Liver (tissue), 3 donors: ENCODE measurements around the gene HES4.

ENCODE experiments used
- FOXA1 ChIP-seq: IDR thresholded peaks from 2 replicates; pipeline ENCODE4 v1.6.1; 2016; ENCODE audit warnings: antibody characterized with exemption
- FOXA2 ChIP-seq: IDR thresholded peaks from 2 replicates; pipeline ENCODE4 v1.6.1; 2016; ENCODE audit warnings: antibody characterized with exemption
- GABPA ChIP-seq, 2 donors: IDR thresholded peaks in 1 of 2; conservative IDR thresholded peaks in 1 of 2; 2 replicates each; pipeline ENCODE4 v1.6.1; 2016; ENCODE audit warnings: antibody characterized with exemption in 2 of 2, mild to moderate bottlenecking in 1 of 2, moderate library complexity in 1 of 2
- HNF4A ChIP-seq, 2 donors: conservative IDR thresholded peaks; 2 replicates each; pipeline ENCODE4 v1.6.1; 2016; ENCODE audit warnings: antibody characterized with exemption in 2 of 2, mild to moderate bottlenecking in 2 of 2
- HNF4G ChIP-seq: IDR thresholded peaks from 2 replicates; pipeline ENCODE4 v1.6.1; 2016; ENCODE audit warnings: antibody characterized with exemption
- JUND ChIP-seq, 2 donors: IDR thresholded peaks; 2 replicates each; pipeline ENCODE4 v1.6.1; 2016; ENCODE audit warnings: antibody characterized with exemption in 2 of 2
- NR2F2 ChIP-seq: IDR thresholded peaks from 2 replicates; pipeline ENCODE4 v1.6.1; 2016; ENCODE audit warnings: antibody characterized with exemption
- RAD21 ChIP-seq, 2 donors: IDR thresholded peaks; 2 replicates each; pipeline ENCODE4 v1.6.1; 2016; ENCODE audit warnings: antibody characterized with exemption in 2 of 2, mild to moderate bottlenecking in 2 of 2
- REST ChIP-seq: IDR thresholded peaks from 2 replicates; pipeline ENCODE4 v1.6.1; 2016; ENCODE audit warnings: antibody characterized with exemption, mild to moderate bottlenecking
- TAF1 ChIP-seq: conservative IDR thresholded peaks from 2 replicates; pipeline ENCODE4 v1.6.1; 2016; ENCODE audit warnings: antibody characterized with exemption, mild to moderate bottlenecking
- YY1 ChIP-seq: IDR thresholded peaks from 2 replicates; pipeline ENCODE4 v1.6.1; 2016; ENCODE audit warnings: antibody characterized with exemption, mild to moderate bottlenecking
- TF ChIP-seq, protein P1 (sequence below): fragments of 150-350 bp; IDR thresholded peaks from 2 replicates; pipeline ENCODE4 v1.5.1; 2017; ENCODE audit warnings: improper control_type of control experiment, low read depth, low read length; ENCODE audit not compliant: missing input control
- TF ChIP-seq, protein P2 (sequence below): IDR thresholded peaks from 2 replicates; pipeline ENCODE4 v1.6.1; 2016; ENCODE audit warnings: antibody characterized with exemption
- TF ChIP-seq, protein P3 (sequence below): IDR thresholded peaks from 2 replicates; pipeline ENCODE4 v1.6.1; 2016; ENCODE audit warnings: antibody characterized with exemption
- donor health status: healthy.
- donor health status: healthy.

DNA sequence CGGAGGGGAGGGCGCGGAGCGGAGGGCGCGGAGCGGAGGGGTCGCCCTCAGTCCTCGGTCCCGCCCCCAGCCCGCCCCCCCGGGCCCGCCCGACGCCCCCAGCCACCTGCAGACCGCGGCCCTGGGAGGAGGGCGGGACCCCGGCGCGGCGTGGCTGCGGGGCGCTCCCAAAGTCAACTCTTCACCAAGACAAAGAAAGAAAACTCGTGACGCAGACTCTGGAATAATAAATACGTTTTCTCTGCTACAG lies 1.2 kb downstream of the HES4 start:
- TF ChIP-seq, protein P1, sequence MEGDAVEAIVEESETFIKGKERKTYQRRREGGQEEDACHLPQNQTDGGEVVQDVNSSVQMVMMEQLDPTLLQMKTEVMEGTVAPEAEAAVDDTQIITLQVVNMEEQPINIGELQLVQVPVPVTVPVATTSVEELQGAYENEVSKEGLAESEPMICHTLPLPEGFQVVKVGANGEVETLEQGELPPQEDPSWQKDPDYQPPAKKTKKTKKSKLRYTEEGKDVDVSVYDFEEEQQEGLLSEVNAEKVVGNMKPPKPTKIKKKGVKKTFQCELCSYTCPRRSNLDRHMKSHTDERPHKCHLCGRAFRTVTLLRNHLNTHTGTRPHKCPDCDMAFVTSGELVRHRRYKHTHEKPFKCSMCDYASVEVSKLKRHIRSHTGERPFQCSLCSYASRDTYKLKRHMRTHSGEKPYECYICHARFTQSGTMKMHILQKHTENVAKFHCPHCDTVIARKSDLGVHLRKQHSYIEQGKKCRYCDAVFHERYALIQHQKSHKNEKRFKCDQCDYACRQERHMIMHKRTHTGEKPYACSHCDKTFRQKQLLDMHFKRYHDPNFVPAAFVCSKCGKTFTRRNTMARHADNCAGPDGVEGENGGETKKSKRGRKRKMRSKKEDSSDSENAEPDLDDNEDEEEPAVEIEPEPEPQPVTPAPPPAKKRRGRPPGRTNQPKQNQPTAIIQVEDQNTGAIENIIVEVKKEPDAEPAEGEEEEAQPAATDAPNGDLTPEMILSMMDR, result no peak
- TF ChIP-seq GABPA (IDR thresholded peaks at IDR 0.05 in 1 of 2, conservative IDR thresholded peaks at IDR 0.05 in 1 of 2) (no peak), RAD21 (IDR thresholded peaks at IDR 0.05) (no peak), YY1 (no peak), REST (no peak), FOXA2 (no peak), TAF1 (no peak), HNF4A (conservative IDR thresholded peaks at IDR 0.05) (no peak), JUND (IDR thresholded peaks at IDR 0.05) (no peak), NR2F2 (no peak), HNF4G (no peak), FOXA1 (no peak)
- TF ChIP-seq, protein P2, sequence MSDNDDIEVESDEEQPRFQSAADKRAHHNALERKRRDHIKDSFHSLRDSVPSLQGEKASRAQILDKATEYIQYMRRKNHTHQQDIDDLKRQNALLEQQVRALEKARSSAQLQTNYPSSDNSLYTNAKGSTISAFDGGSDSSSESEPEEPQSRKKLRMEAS, result no peak
- TF ChIP-seq, protein P3, sequence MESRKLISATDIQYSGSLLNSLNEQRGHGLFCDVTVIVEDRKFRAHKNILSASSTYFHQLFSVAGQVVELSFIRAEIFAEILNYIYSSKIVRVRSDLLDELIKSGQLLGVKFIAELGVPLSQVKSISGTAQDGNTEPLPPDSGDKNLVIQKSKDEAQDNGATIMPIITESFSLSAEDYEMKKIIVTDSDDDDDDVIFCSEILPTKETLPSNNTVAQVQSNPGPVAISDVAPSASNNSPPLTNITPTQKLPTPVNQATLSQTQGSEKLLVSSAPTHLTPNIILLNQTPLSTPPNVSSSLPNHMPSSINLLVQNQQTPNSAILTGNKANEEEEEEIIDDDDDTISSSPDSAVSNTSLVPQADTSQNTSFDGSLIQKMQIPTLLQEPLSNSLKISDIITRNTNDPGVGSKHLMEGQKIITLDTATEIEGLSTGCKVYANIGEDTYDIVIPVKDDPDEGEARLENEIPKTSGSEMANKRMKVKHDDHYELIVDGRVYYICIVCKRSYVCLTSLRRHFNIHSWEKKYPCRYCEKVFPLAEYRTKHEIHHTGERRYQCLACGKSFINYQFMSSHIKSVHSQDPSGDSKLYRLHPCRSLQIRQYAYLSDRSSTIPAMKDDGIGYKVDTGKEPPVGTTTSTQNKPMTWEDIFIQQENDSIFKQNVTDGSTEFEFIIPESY, result no peak
